WTC11 (cell line): ENCODE results near the gene FAM174B.

Source experiments
- MXD4 ChIP-seq: fragments of 250-450 bp; sonication (Bioruptor Pico); IDR thresholded peaks from 2 replicates; pipeline ENCODE4 v1.8.0; 2021; ENCODE audit warnings: mild to moderate bottlenecking, moderate library complexity, borderline replicate concordance
- ZNF281 ChIP-seq: sonication (generic); formaldehyde crosslinking; IDR thresholded peaks from 2 replicates; pipeline ENCODE4 v1.8.0; 2023; ENCODE audit warnings: mild to moderate bottlenecking, missing genetic modification reagents

- TF ChIP-seq ZNF281 (CRISPR knock-in tag) (no peak), MXD4 (CRISPR knock-in tag) (no peak)
Observed at GRCh38 chr15:92653836-92654539, 1.6 kb downstream of the FAM174B start.
